K562 (cell line): Measurements from ENCODE around the gene SRRT. TPM values are rescaled to one million over a fixed set of nuclear protein-coding genes. Genes with fewer than 3 reads are reported as not detected.

Experiments
- ARID1B ChIP-seq: fragments of 450-650 bp; IDR thresholded peaks from 2 replicates; pipeline ENCODE4 v1.6.1; 2016; ENCODE audit warnings: antibody characterized with exemption, mild to moderate bottlenecking, inconsistent platforms
- CBX3 ChIP-seq, 2 experiments: IDR thresholded peaks; 1 replicate in 1 of 2; 2 replicates in 1 of 2; pipeline ENCODE4 v1.6.1; 2012; ENCODE audit warnings: inconsistent platforms in 2 of 2, low read length in 2 of 2, borderline replicate concordance in 1 of 2, control low read depth in 1 of 2
- CCNT2 ChIP-seq: IDR thresholded peaks from 2 replicates; pipeline ENCODE4 v1.6.1; 2011; ENCODE audit warnings: borderline replicate concordance, low read depth, mild to moderate bottlenecking, moderate library complexity, mixed read lengths, low read length; ENCODE audit not compliant: insufficient read length; ENCODE audit errors: extremely low read depth
- E2F4 ChIP-seq: sonication (generic); formaldehyde crosslinking; IDR thresholded peaks from 2 replicates; pipeline ENCODE4 v1.8.0; 2022; ENCODE audit warnings: mild to moderate bottlenecking, low read depth, missing genetic modification reagents
- ESRRA ChIP-seq: fragments of 450-650 bp; IDR thresholded peaks from 2 replicates; pipeline ENCODE4 v1.6.1; 2014; ENCODE audit warnings: low read depth, mild to moderate bottlenecking, moderate library complexity, borderline replicate concordance
- FOXA3 ChIP-seq, 2 experiments: fragments of 450-650 bp in 1 of 2; sonication (generic) in 1 of 2; formaldehyde crosslinking; IDR thresholded peaks in 1 of 2; conservative IDR thresholded peaks in 1 of 2; 2 replicates each; pipeline versions ENCODE4 v1.4.0 to v1.8.0; 2020 to 2022; ENCODE audit warnings: mild to moderate bottlenecking in 2 of 2, missing genetic modification reagents in 1 of 2
- HDGF ChIP-seq: fragments of 450-650 bp; IDR thresholded peaks from 2 replicates; pipeline ENCODE4 v1.6.1; 2016
- HMG20B ChIP-seq: fragments of 250-450 bp; sonication (Bioruptor Pico); IDR thresholded peaks from 2 replicates; pipeline ENCODE4 v1.5.0; 2021; ENCODE audit warnings: mild to moderate bottlenecking
- KDM5B ChIP-seq: fragments of 200-600 bp; sonication (generic); IDR thresholded peaks from 2 replicates; pipeline ENCODE4 v1.6.1; 2012; ENCODE audit warnings: low read depth, mild to moderate bottlenecking, moderate library complexity, low read length, control low read depth, inconsistent platforms; ENCODE audit not compliant: insufficient replicate concordance
- POLR2G ChIP-seq: fragments of 200-400 bp; formaldehyde crosslinking; IDR thresholded peaks from 2 replicates; pipeline ENCODE4 v1.6.1; 2017; ENCODE audit warnings: low read depth, mild to moderate bottlenecking, antibody characterized with exemption, low read length, moderate library complexity
- RBBP5 ChIP-seq: fragments of 200-600 bp; sonication (generic); IDR thresholded peaks from 2 replicates; pipeline ENCODE4 v1.6.1; 2012; ENCODE audit warnings: borderline replicate concordance, mild to moderate bottlenecking, low read length, control low read depth, inconsistent platforms; ENCODE audit not compliant: insufficient read depth, poor library complexity, severe bottlenecking
- RERE ChIP-seq: sonication (generic); formaldehyde crosslinking; IDR thresholded peaks from 2 replicates; pipeline ENCODE4 v1.8.0; 2023; ENCODE audit warnings: missing genetic modification reagents, mild to moderate bottlenecking, borderline replicate concordance
- SPI1 ChIP-seq: IDR thresholded peaks from 2 replicates; pipeline ENCODE4 v1.6.1; 2011; ENCODE audit warnings: low read depth, low read length, control low read depth, borderline replicate concordance
- XRCC5 ChIP-seq: fragments of 200-400 bp; formaldehyde crosslinking; IDR thresholded peaks from 2 replicates; pipeline ENCODE4 v1.6.1; 2017; ENCODE audit warnings: low read depth, mild to moderate bottlenecking, low read length
- ZBTB49 ChIP-seq: sonication (generic); formaldehyde crosslinking; IDR thresholded peaks from 2 replicates; pipeline ENCODE4 v1.8.0; 2022; ENCODE audit warnings: missing genetic modification reagents, mild to moderate bottlenecking, borderline replicate concordance
- ZNF263 ChIP-seq: sonication (generic); formaldehyde crosslinking; IDR thresholded peaks from 2 replicates; pipeline ENCODE4 v1.8.0; 2022; ENCODE audit warnings: mild to moderate bottlenecking, missing genetic modification reagents, borderline replicate concordance
- polyA plus RNA-seq, 8 experiments: library from polyadenylated mRNA; depleted of rRNA in 4 of 8; stranded (reverse) in 5 of 8; unstranded in 3 of 8; fragments of >200 nt; fragmentation: Nextera tagmentation in 2 of 8; fragmentation: Illumina TruSeq in 1 of 8; extraction: Ambion mirVana in 2 of 8; extraction: Trizol in 1 of 8; gene quantifications; 2 replicates each; pipeline versions ENCODE4 v1.2.1 to v1.2.3, GENCODE V29; 2011 to 2014; ENCODE audit warnings: inconsistent platforms in 1 of 8, missing spikeins in 1 of 8
- total RNA-seq, 7 experiments: library from RNA; depleted of rRNA in 6 of 7; stranded (reverse); fragments of >200 nt in 6 of 7; fragmentation: Illumina TruSeq in 2 of 7; extraction: Trizol in 2 of 7; gene quantifications; 2 replicates each; pipeline versions ENCODE4 v1.2.1 to v1.2.3, GENCODE V29; 2011 to 2021; ENCODE audit warnings: low replicate concordance in 1 of 7

SRRT gene
- total and polyA plus RNA-seq, 9 of the 15 experiments (the other 6 are each of a cell fraction or from before 2014, with no cell fraction given) = 10.3 to 263 (median 84.4) TPM

GRCh38 chr7:100827330-100828226, 47.3 kb upstream of the SRRT start, which contains the start of gene EPHB4 (continued):
- peak; percentile 50; the same call in 1 of the 2 replicates for TF ChIP-seq XRCC5
- TF ChIP-seq ARID1B = peak; percentile 29; the same call in 1 of the 2 replicates
- no peak for TF ChIP-seq HMG20B (CRISPR knock-in tag)
- TF ChIP-seq FOXA3 (CRISPR knock-in tag; conservative IDR thresholded peaks at IDR 0.05 in 1 of 2, IDR thresholded peaks at IDR 0.05 in 1 of 2) = peak in 1 of 2 experiments; percentile 41; a peak in 1 of 4 replicates
- TF ChIP-seq SPI1 = peak; percentile 38; the same call in 1 of the 2 replicates
- peak; percentile 59; the same call in 1 of the 2 replicates for TF ChIP-seq ZNF263 (CRISPR knock-in tag)
- TF ChIP-seq E2F4 (CRISPR knock-in tag) = 0 out of 2 replicates have a peak, but pooled peaks have one; percentile 14
- no peak for TF ChIP-seq ZBTB49 (CRISPR knock-in tag)
- TF ChIP-seq POLR2G = peak; percentile 84
- TF ChIP-seq RBBP5 = peak; percentile 30
- TF ChIP-seq HDGF = no peak
- no peak for TF ChIP-seq RERE (CRISPR knock-in tag)
- peak; percentile 76 for TF ChIP-seq KDM5B
- no peak for TF ChIP-seq CCNT2
- no peak for TF ChIP-seq CBX3 (IDR thresholded peaks at IDR 0.05; ENCODE audit: borderline replicate concordance in 1 of 2, low read length in 2 of 2)
- TF ChIP-seq ESRRA = peak; percentile 95
